K562 (cell line): Measurements from ENCODE around the gene GP1BA. TPM values are rescaled to one million over a fixed set of nuclear protein-coding genes. Genes with fewer than 3 reads are reported as not detected.

ENCODE experiments used
- CXXC5 ChIP-seq: fragments of 250-450 bp; sonication (Bioruptor Pico); IDR thresholded peaks from 2 replicates; pipeline ENCODE4 v1.8.0; 2022; ENCODE audit warnings: inconsistent platforms, mild to moderate bottlenecking, moderate library complexity
- KLF16 ChIP-seq: IDR thresholded peaks from 2 replicates; pipeline ENCODE4 v1.6.1; 2016; ENCODE audit warnings: antibody characterized with exemption
- SREBF1 ChIP-seq: fragments of 150-350 bp; IDR thresholded peaks from 2 replicates; pipeline ENCODE4 v1.6.1; 2014; ENCODE audit warnings: antibody characterized with exemption, low read depth, low read length, borderline replicate concordance
- ZKSCAN1 ChIP-seq: fragments of 150-350 bp; IDR thresholded peaks from 2 replicates; pipeline ENCODE4 v1.6.1; 2016; ENCODE audit warnings: low read depth, low read length
- polyA plus RNA-seq, 8 experiments: library from polyadenylated mRNA; depleted of rRNA in 4 of 8; stranded (reverse) in 5 of 8; unstranded in 3 of 8; fragments of >200 nt; fragmentation: Nextera tagmentation in 2 of 8; fragmentation: Illumina TruSeq in 1 of 8; extraction: Ambion mirVana in 2 of 8; extraction: Trizol in 1 of 8; gene quantifications; 2 replicates each; pipeline versions ENCODE4 v1.2.1 to v1.2.3, GENCODE V29; 2011 to 2014; ENCODE audit warnings: inconsistent platforms in 1 of 8, missing spikeins in 1 of 8
- total RNA-seq, 7 experiments: library from RNA; depleted of rRNA in 6 of 7; stranded (reverse); fragments of >200 nt in 6 of 7; fragmentation: Illumina TruSeq in 2 of 7; extraction: Trizol in 2 of 7; gene quantifications; 2 replicates each; pipeline versions ENCODE4 v1.2.1 to v1.2.3, GENCODE V29; 2011 to 2021; ENCODE audit warnings: low replicate concordance in 1 of 7
- TF ChIP-seq, protein P1 (sequence below): sonication (generic); formaldehyde crosslinking; IDR thresholded peaks from 2 replicates; pipeline ENCODE4 v1.8.1; 2023; ENCODE audit warnings: mild to moderate bottlenecking, missing genetic modification reagents
- TF ChIP-seq, protein P2 (sequence below): fragments of 250-450 bp; sonication (Bioruptor Pico); IDR thresholded peaks from 2 replicates; pipeline ENCODE4 v1.8.0; 2022; ENCODE audit warnings: inconsistent platforms, mild to moderate bottlenecking, moderate library complexity, borderline replicate concordance
- TF ChIP-seq, protein P3 (sequence below): fragments of 250-450 bp; sonication (Bioruptor Pico); IDR thresholded peaks from 2 replicates; pipeline ENCODE4 v1.8.0; 2022; ENCODE audit warnings: moderate library complexity, mild to moderate bottlenecking, inconsistent platforms
- TF ChIP-seq, protein P4 (sequence below): fragments of 200-800 bp; sonication (Bioruptor generic); IDR thresholded peaks from 2 replicates; pipeline ENCODE4 v1.6.1; 2017; ENCODE audit warnings: missing genetic modification characterization, missing compliant biosample characterization
- TF ChIP-seq, protein P5 (sequence below): fragments of 450-650 bp; IDR thresholded peaks from 2 replicates; pipeline ENCODE4 v1.6.1; 2017; ENCODE audit warnings: antibody characterized with exemption, mild to moderate bottlenecking
- TF ChIP-seq, protein P6 (sequence below): fragments of 450-650 bp; IDR thresholded peaks from 2 replicates; pipeline ENCODE4 v1.6.1; 2017; ENCODE audit warnings: mild to moderate bottlenecking, moderate library complexity

The GP1BA gene
- total and polyA plus RNA-seq, 9 of the 15 experiments (the other 6 are each of a cell fraction or from before 2014, with no cell fraction given): 0.01 TPM; not detected in 8

DNA sequence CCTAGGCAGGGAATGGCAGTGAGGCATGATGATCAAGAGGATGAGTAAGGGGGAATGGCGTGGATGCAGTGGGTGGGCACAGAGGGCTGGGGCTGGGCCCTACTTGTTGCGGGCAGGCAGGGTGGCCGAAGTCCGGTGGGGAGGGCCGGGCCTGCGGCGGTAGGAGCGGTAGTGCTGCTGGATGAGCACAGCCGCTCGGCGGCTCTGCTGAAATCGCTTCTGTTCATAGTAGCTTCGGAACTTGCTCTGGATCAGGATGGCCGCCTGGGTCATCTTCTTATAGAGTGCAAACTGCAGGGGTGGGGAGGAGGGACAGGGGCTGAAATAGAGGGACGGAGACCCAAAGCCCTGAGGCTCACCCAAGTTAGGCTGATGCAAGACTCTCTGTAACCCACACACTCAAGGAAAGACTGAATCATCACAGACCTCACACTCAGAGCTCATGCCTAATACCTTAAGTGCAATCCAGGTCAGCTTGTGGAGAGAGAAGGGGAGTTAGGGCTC lies 37.0 kb downstream of the GP1BA start (continued):
- TF ChIP-seq, protein P1, sequence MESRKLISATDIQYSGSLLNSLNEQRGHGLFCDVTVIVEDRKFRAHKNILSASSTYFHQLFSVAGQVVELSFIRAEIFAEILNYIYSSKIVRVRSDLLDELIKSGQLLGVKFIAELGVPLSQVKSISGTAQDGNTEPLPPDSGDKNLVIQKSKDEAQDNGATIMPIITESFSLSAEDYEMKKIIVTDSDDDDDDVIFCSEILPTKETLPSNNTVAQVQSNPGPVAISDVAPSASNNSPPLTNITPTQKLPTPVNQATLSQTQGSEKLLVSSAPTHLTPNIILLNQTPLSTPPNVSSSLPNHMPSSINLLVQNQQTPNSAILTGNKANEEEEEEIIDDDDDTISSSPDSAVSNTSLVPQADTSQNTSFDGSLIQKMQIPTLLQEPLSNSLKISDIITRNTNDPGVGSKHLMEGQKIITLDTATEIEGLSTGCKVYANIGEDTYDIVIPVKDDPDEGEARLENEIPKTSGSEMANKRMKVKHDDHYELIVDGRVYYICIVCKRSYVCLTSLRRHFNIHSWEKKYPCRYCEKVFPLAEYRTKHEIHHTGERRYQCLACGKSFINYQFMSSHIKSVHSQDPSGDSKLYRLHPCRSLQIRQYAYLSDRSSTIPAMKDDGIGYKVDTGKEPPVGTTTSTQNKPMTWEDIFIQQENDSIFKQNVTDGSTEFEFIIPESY (CRISPR knock-in tag): peak; percentile 98
- TF ChIP-seq, protein P2, sequence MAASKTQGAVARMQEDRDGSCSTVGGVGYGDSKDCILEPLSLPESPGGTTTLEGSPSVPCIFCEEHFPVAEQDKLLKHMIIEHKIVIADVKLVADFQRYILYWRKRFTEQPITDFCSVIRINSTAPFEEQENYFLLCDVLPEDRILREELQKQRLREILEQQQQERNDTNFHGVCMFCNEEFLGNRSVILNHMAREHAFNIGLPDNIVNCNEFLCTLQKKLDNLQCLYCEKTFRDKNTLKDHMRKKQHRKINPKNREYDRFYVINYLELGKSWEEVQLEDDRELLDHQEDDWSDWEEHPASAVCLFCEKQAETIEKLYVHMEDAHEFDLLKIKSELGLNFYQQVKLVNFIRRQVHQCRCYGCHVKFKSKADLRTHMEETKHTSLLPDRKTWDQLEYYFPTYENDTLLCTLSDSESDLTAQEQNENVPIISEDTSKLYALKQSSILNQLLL (CRISPR knock-in tag): no peak
- TF ChIP-seq, protein P3, sequence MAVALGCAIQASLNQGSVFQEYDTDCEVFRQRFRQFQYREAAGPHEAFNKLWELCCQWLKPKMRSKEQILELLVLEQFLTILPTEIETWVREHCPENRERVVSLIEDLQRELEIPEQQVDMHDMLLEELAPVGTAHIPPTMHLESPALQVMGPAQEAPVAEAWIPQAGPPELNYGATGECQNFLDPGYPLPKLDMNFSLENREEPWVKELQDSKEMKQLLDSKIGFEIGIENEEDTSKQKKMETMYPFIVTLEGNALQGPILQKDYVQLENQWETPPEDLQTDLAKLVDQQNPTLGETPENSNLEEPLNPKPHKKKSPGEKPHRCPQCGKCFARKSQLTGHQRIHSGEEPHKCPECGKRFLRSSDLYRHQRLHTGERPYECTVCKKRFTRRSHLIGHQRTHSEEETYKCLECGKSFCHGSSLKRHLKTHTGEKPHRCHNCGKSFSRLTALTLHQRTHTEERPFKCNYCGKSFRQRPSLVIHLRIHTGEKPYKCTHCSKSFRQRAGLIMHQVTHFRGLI (CRISPR knock-in tag): no peak
- TF ChIP-seq, protein P4, sequence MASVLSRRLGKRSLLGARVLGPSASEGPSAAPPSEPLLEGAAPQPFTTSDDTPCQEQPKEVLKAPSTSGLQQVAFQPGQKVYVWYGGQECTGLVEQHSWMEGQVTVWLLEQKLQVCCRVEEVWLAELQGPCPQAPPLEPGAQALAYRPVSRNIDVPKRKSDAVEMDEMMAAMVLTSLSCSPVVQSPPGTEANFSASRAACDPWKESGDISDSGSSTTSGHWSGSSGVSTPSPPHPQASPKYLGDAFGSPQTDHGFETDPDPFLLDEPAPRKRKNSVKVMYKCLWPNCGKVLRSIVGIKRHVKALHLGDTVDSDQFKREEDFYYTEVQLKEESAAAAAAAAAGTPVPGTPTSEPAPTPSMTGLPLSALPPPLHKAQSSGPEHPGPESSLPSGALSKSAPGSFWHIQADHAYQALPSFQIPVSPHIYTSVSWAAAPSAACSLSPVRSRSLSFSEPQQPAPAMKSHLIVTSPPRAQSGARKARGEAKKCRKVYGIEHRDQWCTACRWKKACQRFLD: 0 out of 2 replicates have a peak, but pooled peaks have one; percentile 61
- TF ChIP-seq ZKSCAN1 (no peak), SREBF1 (no peak), CXXC5 (CRISPR knock-in tag) (peak; percentile 15), KLF16 (no peak)
- TF ChIP-seq, protein P5, sequence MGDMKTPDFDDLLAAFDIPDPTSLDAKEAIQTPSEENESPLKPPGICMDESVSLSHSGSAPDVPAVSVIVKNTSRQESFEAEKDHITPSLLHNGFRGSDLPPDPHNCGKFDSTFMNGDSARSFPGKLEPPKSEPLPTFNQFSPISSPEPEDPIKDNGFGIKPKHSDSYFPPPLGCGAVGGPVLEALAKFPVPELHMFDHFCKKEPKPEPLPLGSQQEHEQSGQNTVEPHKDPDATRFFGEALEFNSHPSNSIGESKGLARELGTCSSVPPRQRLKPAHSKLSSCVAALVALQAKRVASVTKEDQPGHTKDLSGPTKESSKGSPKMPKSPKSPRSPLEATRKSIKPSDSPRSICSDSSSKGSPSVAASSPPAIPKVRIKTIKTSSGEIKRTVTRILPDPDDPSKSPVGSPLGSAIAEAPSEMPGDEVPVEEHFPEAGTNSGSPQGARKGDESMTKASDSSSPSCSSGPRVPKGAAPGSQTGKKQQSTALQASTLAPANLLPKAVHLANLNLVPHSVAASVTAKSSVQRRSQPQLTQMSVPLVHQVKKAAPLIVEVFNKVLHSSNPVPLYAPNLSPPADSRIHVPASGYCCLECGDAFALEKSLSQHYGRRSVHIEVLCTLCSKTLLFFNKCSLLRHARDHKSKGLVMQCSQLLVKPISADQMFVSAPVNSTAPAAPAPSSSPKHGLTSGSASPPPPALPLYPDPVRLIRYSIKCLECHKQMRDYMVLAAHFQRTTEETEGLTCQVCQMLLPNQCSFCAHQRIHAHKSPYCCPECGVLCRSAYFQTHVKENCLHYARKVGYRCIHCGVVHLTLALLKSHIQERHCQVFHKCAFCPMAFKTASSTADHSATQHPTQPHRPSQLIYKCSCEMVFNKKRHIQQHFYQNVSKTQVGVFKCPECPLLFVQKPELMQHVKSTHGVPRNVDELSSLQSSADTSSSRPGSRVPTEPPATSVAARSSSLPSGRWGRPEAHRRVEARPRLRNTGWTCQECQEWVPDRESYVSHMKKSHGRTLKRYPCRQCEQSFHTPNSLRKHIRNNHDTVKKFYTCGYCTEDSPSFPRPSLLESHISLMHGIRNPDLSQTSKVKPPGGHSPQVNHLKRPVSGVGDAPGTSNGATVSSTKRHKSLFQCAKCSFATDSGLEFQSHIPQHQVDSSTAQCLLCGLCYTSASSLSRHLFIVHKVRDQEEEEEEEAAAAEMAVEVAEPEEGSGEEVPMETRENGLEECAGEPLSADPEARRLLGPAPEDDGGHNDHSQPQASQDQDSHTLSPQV: 0 out of 2 replicates have a peak, but pooled peaks have one; percentile 25
- TF ChIP-seq, protein P6, sequence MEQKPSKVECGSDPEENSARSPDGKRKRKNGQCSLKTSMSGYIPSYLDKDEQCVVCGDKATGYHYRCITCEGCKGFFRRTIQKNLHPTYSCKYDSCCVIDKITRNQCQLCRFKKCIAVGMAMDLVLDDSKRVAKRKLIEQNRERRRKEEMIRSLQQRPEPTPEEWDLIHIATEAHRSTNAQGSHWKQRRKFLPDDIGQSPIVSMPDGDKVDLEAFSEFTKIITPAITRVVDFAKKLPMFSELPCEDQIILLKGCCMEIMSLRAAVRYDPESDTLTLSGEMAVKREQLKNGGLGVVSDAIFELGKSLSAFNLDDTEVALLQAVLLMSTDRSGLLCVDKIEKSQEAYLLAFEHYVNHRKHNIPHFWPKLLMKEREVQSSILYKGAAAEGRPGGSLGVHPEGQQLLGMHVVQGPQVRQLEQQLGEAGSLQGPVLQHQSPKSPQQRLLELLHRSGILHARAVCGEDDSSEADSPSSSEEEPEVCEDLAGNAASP: no peak; the same call in 1 of the 2 replicates
